Esophagus squamous epithelium (tissue), 4 donors: ENCODE measurements around the gene RCAN1.

Experiments used
- POLR2A ChIP-seq, 4 donors: fragments of 450-650 bp; IDR thresholded peaks; one replicate each; pipeline ENCODE4 v1.6.1; 2017; ENCODE audit warnings: antibody characterized with exemption in 4 of 4, mild to moderate bottlenecking in 4 of 4, moderate library complexity in 3 of 4
- TF ChIP-seq, protein P1 (sequence below), 6 experiments: fragments of 450-650 bp in 4 of 6; fragments of 200-600 bp in 2 of 6; sonication (generic) in 2 of 6; IDR thresholded peaks; one replicate each; pipeline ENCODE4 v1.5.1; 2016 to 2019; ENCODE audit warnings: antibody characterized with exemption in 6 of 6, mild to moderate bottlenecking in 4 of 6, moderate library complexity in 4 of 6

DNA sequence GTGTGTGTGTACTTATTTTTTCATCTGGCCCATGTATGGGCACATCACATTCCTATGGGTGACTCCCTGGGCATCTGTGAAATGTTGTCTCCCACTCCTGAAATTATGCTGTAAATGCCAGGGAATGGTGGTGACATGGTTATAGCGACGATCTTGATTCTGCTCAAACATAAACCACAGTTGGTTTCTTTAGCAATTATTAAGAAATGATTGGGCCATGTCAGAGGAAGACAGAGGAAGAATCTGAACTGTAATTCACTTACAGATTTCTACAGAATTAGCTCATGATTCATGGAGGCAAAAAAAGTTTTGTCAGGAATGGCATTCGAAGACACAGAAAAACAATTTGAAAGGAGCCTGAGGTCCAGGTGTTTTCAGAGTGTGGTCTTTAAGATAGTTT is 77.1 kb downstream of the RCAN1 start:
- TF ChIP-seq POLR2A (IDR thresholded peaks at IDR 0.05) = no peak
- TF ChIP-seq, protein P1, sequence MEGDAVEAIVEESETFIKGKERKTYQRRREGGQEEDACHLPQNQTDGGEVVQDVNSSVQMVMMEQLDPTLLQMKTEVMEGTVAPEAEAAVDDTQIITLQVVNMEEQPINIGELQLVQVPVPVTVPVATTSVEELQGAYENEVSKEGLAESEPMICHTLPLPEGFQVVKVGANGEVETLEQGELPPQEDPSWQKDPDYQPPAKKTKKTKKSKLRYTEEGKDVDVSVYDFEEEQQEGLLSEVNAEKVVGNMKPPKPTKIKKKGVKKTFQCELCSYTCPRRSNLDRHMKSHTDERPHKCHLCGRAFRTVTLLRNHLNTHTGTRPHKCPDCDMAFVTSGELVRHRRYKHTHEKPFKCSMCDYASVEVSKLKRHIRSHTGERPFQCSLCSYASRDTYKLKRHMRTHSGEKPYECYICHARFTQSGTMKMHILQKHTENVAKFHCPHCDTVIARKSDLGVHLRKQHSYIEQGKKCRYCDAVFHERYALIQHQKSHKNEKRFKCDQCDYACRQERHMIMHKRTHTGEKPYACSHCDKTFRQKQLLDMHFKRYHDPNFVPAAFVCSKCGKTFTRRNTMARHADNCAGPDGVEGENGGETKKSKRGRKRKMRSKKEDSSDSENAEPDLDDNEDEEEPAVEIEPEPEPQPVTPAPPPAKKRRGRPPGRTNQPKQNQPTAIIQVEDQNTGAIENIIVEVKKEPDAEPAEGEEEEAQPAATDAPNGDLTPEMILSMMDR (IDR thresholded peaks at IDR 0.05) = no peak
